Adrenal gland (tissue), 12 donors: ENCODE data around the gene ABRACL. TPM values are rescaled to one million over a fixed set of nuclear protein-coding genes. Genes with fewer than 3 reads are reported as not detected.

ENCODE experiments used
- DNase-seq, 7 donors: peaks; one replicate each; pipeline ENCODE4 v3.0.0-alpha.2; 2019 to 2020
- H3K27ac ChIP-seq, 5 donors: fragments of 200-600 bp; sonication (generic) in 4 of 5; 1 replicate in 3 of 5; 2 replicates in 2 of 5; pipeline versions ENCODE4 v1.5.1 to v1.8.0; 2016 to 2020; ENCODE audit warnings: mild to moderate bottlenecking in 1 of 5
- H3K27me3 ChIP-seq: fragments of 200-600 bp; 2 replicates; pipeline ENCODE4 v1.8.0; 2021
- H3K36me3 ChIP-seq, 2 donors: fragments of 200-600 bp; replicated peaks in 1 of 2; 1 replicate in 1 of 2; 2 replicates in 1 of 2; pipeline versions ENCODE4 v1.5.1 to v1.8.0; 2018 to 2022
- H3K4me1 ChIP-seq, 2 donors: fragments of 200-600 bp; replicated peaks in 1 of 2; 1 replicate in 1 of 2; 2 replicates in 1 of 2; pipeline versions ENCODE4 v1.5.1 to v1.8.0; 2018 to 2021
- H3K4me3 ChIP-seq, 4 donors: fragments of 200-600 bp; sonication (generic) in 3 of 4; one replicate each; pipeline ENCODE4 v1.5.1; 2016 to 2018
- H3K9me3 ChIP-seq, 3 donors: fragments of 200-600 bp; sonication (generic) in 1 of 3; replicated peaks in 1 of 3; 1 replicate in 2 of 3; 2 replicates in 1 of 3; pipeline versions ENCODE4 v1.5.1 to v1.8.0; 2016 to 2021
- POLR2A ChIP-seq, 2 donors: fragments of 450-650 bp; IDR thresholded peaks; one replicate each; pipeline ENCODE4 v1.6.1; 2017; ENCODE audit warnings: antibody characterized with exemption in 2 of 2, mild to moderate bottlenecking in 2 of 2, moderate library complexity in 1 of 2
- WGBS, 4 donors: extraction: QIAGEN DNeasy Blood & Tissue Kit in 2 of 4; methylation state at CpG; one replicate each; pipeline versions ENCODE4 v1.1.5 to v1.1.7; 2013 to 2017; 5-methylcytosine and 5-hydroxymethylcytosine counted together
- intact Hi-C, 2 donors: fragments of 100-400 bp; cut with DNase I; formaldehyde crosslinking; loops; one replicate each; pipeline versions ENCODE4 v1.14.1 to v1.15.0; 2022 to 2023
- polyA plus RNA-seq, 3 donors: library from polyadenylated mRNA; stranded (reverse); fragments of 200-250 nt in 2 of 3; fragments of 350-450 nt in 1 of 3; fragmentation: Illumina TruSeq in 1 of 3; extraction: RNeasy Lipid Tissue Mini Kit (QIAGEN cat#74804) in 1 of 3; gene quantifications; one replicate each; pipeline ENCODE4 v1.2.3, GENCODE V29; 2013 to 2014
- total RNA-seq, 9 donors: library from RNA; depleted of rRNA in 4 of 9; stranded (reverse); fragments of >200 nt in 4 of 9; fragments of 120-200 nt in 1 of 9; fragmentation: NEBNext Ultra II Directional in 1 of 9; extraction: Animal tissue kit (Norgen Biotek cat#: 25700) in 1 of 9; gene quantifications; one replicate each; pipeline versions ENCODE4 v1.1.0 to v1.2.4, GENCODE V29; 2013 to 2023
- TF ChIP-seq, protein P1 (sequence below), 6 experiments: fragments of 450-650 bp in 4 of 6; fragments of 200-600 bp in 2 of 6; sonication (generic) in 1 of 6; IDR thresholded peaks; 1 replicate in 5 of 6; 2 replicates in 1 of 6; pipeline versions ENCODE4 v1.5.1 to v1.8.0; 2016 to 2021; ENCODE audit warnings: antibody characterized with exemption in 6 of 6, mild to moderate bottlenecking in 2 of 6, moderate library complexity in 1 of 6
- donor health status: healthy with polysubstance abuse.
- donor health status: Bipolar disorder and iron deficiency.
- donor health status: DM: yes; HTN: yes; CAD: no.
- donor health status: DM: no; HTN: no; CAD: no.
- donor health status: DM: no; HTN: no; CAD: no.
- donor health status: DM: yes; HTN: yes; CAD: no.

ABRACL gene
- total and polyA plus RNA-seq, 12 donors, result 4.8 to 14.7 (median 9.3) TPM

GRCh38 chr6:139080255-139080920 is 51.8 kb downstream of the ABRACL start:
- Histone ChIP-seq H3K27me3 (no peaks in the 10 kb centered on the region), H3K4me3 (no peak overlapping the region), H3K36me3 (no peaks in the 10 kb centered on the region), H3K27ac (no peak overlapping the region), H3K9me3 (no peaks in the 10 kb centered on the region), H3K4me1 (no peaks in the 10 kb centered on the region)
- TF ChIP-seq POLR2A (IDR thresholded peaks at IDR 0.05), result no peak
- TF ChIP-seq, protein P1, sequence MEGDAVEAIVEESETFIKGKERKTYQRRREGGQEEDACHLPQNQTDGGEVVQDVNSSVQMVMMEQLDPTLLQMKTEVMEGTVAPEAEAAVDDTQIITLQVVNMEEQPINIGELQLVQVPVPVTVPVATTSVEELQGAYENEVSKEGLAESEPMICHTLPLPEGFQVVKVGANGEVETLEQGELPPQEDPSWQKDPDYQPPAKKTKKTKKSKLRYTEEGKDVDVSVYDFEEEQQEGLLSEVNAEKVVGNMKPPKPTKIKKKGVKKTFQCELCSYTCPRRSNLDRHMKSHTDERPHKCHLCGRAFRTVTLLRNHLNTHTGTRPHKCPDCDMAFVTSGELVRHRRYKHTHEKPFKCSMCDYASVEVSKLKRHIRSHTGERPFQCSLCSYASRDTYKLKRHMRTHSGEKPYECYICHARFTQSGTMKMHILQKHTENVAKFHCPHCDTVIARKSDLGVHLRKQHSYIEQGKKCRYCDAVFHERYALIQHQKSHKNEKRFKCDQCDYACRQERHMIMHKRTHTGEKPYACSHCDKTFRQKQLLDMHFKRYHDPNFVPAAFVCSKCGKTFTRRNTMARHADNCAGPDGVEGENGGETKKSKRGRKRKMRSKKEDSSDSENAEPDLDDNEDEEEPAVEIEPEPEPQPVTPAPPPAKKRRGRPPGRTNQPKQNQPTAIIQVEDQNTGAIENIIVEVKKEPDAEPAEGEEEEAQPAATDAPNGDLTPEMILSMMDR (IDR thresholded peaks at IDR 0.05), result no peak
- intact Hi-C loops, result no loop called here
- DNase-seq, result no peak
- 48 to 80% (median 71%) methylated on average over 1 of the region's 1 CpG for WGBS, 4 donors

DNA sequence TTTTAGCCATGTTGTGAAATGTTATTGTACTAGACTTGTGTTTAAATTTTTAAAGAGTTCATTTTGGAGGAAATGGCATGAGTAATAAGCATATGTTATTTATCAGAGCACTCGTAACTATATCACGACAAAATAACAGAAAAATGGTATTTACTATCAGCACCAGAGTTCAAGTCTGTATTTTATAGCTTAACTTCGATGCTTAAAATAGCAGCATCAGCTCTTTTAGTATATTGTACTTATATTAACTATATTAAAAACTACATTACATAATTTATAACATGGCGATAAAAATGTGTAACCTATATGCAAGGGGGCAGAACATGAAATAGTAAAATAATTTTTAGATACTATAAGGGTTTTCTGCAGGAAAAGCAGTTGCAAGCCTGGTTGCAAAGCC is 52.9 kb downstream of the ABRACL start:
- Histone ChIP-seq H3K4me3 (no peak overlapping the region), H3K27ac (no peak overlapping the region), H3K27me3 (no peaks in the 10 kb centered on the region), H3K36me3 (no peaks in the 10 kb centered on the region), H3K9me3 (no peaks in the 10 kb centered on the region), H3K4me1 (no peaks in the 10 kb centered on the region)
- TF ChIP-seq, protein P1 (IDR thresholded peaks at IDR 0.05), result no peak
- TF ChIP-seq POLR2A (IDR thresholded peaks at IDR 0.05), result no peak
- intact Hi-C loops, result no loop called here
- DNase-seq, result no peak
- WGBS, 4 donors, result 73 to 86% (median 80%) methylated on average over 4 of the region's 4 CpGs

GRCh38 chr6:139082370-139082769 is 53.8 kb downstream of the ABRACL start:
- no peak overlapping the region for H3K27ac ChIP-seq
- intact Hi-C loops, result no loop called here
- no peaks in the 10 kb centered on the region for H3K4me1 ChIP-seq

DNA sequence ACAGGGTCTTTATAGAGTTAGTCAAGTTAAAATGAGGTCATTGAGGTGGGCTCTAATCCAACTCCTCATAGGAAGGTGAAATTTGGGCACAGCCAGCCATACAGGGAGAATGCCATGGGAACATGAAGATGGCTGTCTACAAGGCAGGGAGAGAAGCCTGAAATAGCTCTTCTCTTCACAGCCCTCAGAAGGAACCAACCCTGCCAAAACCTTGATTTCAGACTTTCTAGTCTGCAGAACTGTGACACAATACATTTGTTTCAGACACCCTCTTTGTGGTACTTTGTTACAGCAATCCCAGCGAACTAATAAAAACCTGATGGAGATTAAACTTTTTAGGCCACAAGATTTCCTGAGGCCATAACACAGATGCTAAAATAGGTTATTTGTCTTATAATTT is 63.3 kb downstream of the ABRACL start:
- Histone ChIP-seq H3K36me3 (no peaks in the 10 kb centered on the region), H3K27me3 (no peaks in the 10 kb centered on the region), H3K4me3 (no peak overlapping the region), H3K9me3 (no peaks in the 10 kb centered on the region), H3K27ac (no peak overlapping the region), H3K4me1 (no peaks in the 10 kb centered on the region)
- 91 to 100% (median 98%) methylated on average over 1 of the region's 1 CpG for WGBS, 4 donors
- DNase-seq, result no peak
- intact Hi-C loops, result no loop called here
- TF ChIP-seq, protein P1 (IDR thresholded peaks at IDR 0.05), result no peak
- no peak for TF ChIP-seq POLR2A (IDR thresholded peaks at IDR 0.05)

More at GRCh38 chr6:139082370-139082769, 53.8 kb downstream of the ABRACL start:
- DNase-seq, result no peak
- no peaks in the 10 kb centered on the region for H3K36me3 ChIP-seq
- no peaks in the 10 kb centered on the region for H3K27me3 ChIP-seq
- 81 to 92% (median 85%) methylated on average over 5 of the region's 5 CpGs for WGBS, 4 donors
- no peaks in the 10 kb centered on the region for H3K9me3 ChIP-seq
- no peak overlapping the region for H3K4me3 ChIP-seq
- TF ChIP-seq, protein P1 (IDR thresholded peaks at IDR 0.05), result no peak
- TF ChIP-seq POLR2A (IDR thresholded peaks at IDR 0.05), result no peak

Other genes starting within 250 kb of the ABRACL start
- gene ECT2L, start 232.7 kb upstream of the ABRACL start, total RNA-seq, result under 1 TPM in 5 of 9 donors, not detected in 4; 0.06 to 0.39 (median 0.19) TPM
- 1 to 10 TPM in 1 of 3 donors, under 1 TPM in 2; 0.07 to 1.3 (median 0.20) TPM for gene ECT2L, start 232.7 kb upstream of the ABRACL start, polyA plus RNA-seq
- gene REPS1, start 40.5 kb upstream of the ABRACL start, total RNA-seq, result 10 to 100 TPM; 19.1 to 36.8 (median 26.1) TPM
- gene REPS1, start 40.5 kb upstream of the ABRACL start, polyA plus RNA-seq, result 10 to 100 TPM; 26.4 to 32.0 (median 28.8) TPM
- gene HECA, start 106.3 kb downstream of the ABRACL start, total RNA-seq, result 10 to 100 TPM in 8 of 9 donors, 1 to 10 TPM in 1; 7.8 to 30.0 (median 24.2) TPM
- 10 to 100 TPM in 1 of 3 donors, 1 to 10 TPM in 2; 6.5 to 10.0 (median 7.5) TPM for gene HECA, start 106.3 kb downstream of the ABRACL start, polyA plus RNA-seq